GM19023 (cell line): Measurements from ENCODE around the gene LATS1.
"Not testable (repeated sequence)": the region's sequence is repeated elsewhere in the genome, so short reads cannot be mapped to it uniquely, and the experiment has no call there.

Source experiments
- ATAC-seq: cut with Tn5 transposase; IDR thresholded peaks from one replicate; pipeline ENCODE4 v1.9.1; 2021; ENCODE audit warnings: mild to moderate bottlenecking, moderate library complexity; ENCODE audit not compliant: unreplicated experiment

LATS1 gene

GRCh38 chr6:149728499-149729234 is 10.8 kb upstream of the LATS1 start:
- ATAC-seq: no peak

- no peak for ATAC-seq
These were observed 10.0 kb upstream of the LATS1 start for GRCh38 chr6:149727793-149728498.

GRCh38 chr6:149725785-149726184 is 7.9 kb upstream of the LATS1 start:
- ATAC-seq: no peak

GRCh38 chr6:149723771-149724417 is 6.0 kb upstream of the LATS1 start:
- ATAC-seq: peak; percentile 52

- no peak for ATAC-seq
These were observed 5.4 kb upstream of the LATS1 start for GRCh38 chr6:149723262-149723661.

- no peak for ATAC-seq
These were observed 1.6 kb upstream of the LATS1 start for GRCh38 chr6:149719531-149719930.

GRCh38 chr6:149717255-149717587 is 680 bp downstream of the LATS1 start:
- no peak for ATAC-seq

- no peak for ATAC-seq
These were observed 1.5 kb downstream of the LATS1 start for GRCh38 chr6:149716181-149716963.

- no peak for ATAC-seq
These were observed 3.5 kb downstream of the LATS1 start for GRCh38 chr6:149714442-149714841.

GRCh38 chr6:149711711-149712110 is 6.2 kb downstream of the LATS1 start:
- ATAC-seq: no peak

GRCh38 chr6:149701714-149702113 is 16.2 kb downstream of the LATS1 start:
- ATAC-seq: no peak

- ATAC-seq: no peak
These were observed 18.8 kb downstream of the LATS1 start for GRCh38 chr6:149699150-149699549.

- ATAC-seq: no peak
These were observed 19.7 kb downstream of the LATS1 start for GRCh38 chr6:149698175-149698574.

GRCh38 chr6:149696901-149697300 is 21.0 kb downstream of the LATS1 start:
- no peak for ATAC-seq

GRCh38 chr6:149694921-149695320 is 23.0 kb downstream of the LATS1 start:
- no peak for ATAC-seq

GRCh38 chr6:149691201-149691600 is 26.7 kb downstream of the LATS1 start:
- no peak for ATAC-seq

GRCh38 chr6:149686230-149686629 is 31.7 kb downstream of the LATS1 start:
- no peak for ATAC-seq

- no peak for ATAC-seq
These were observed 34.5 kb downstream of the LATS1 start for GRCh38 chr6:149683256-149683859.

GRCh38 chr6:149681845-149682244 is 36.1 kb downstream of the LATS1 start:
- ATAC-seq: not testable (repeated sequence)

- no peak for ATAC-seq
These were observed 36.7 kb downstream of the LATS1 start for GRCh38 chr6:149681209-149681608.

GRCh38 chr6:149680503-149680902 is 37.4 kb downstream of the LATS1 start:
- ATAC-seq: no peak
